ENCODE measurements around the gene GRID2. TPM values are rescaled to one million over a fixed set of nuclear protein-coding genes. Genes with fewer than 3 reads are reported as not detected.

GRID2 gene
- total and polyA plus RNA-seq, 2 of the 13 experiments (the other 11 are each of a cell fraction or from before 2014, with no cell fraction given): not detected

DNA sequence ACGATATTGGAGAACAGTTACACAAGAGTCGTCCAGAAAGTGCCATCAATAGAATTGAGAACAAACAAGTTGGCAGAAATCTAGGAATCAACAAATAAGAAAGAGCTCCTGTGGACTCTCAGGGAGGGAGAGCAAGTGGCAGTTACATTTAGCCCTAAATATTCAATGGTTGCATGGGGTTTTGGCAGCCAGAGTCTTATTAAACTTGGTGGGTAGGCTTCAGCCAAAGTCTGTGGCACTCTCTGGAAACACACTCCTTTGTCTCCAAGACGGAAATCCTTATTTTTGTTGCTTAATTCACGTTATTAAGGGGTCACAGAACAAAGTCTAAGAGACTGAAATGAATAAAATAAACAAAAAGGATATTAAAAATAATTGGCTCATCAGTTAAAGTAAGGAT lies 782.6 kb downstream of the GRID2 start:
- Histone ChIP-seq H4K20me1 (ENCODE audit: insufficient read depth, low read length) (no peaks in the 10 kb centered on the region), H3K27me3 (ENCODE audit: control insufficient read depth in 1 of 2, insufficient read depth in 2 of 2, low read length in 2 of 2) (no peaks in the 10 kb centered on the region), H3K36me3 (replicated peaks in 1 of 2; ENCODE audit: control insufficient read depth in 1 of 2, insufficient read depth in 2 of 2, low read length in 2 of 2) (no peaks in the 10 kb centered on the region), H3K9ac (ENCODE audit: insufficient read depth, low read depth, low read length) (no peak overlapping the region), H3K4me1 (ENCODE audit: insufficient read depth, low read length) (no peaks in the 10 kb centered on the region), H3K79me2 (ENCODE audit: insufficient read depth, low read length) (no peaks in the 10 kb centered on the region), H3K9me3 (ENCODE audit: low read length) (no peaks in the 10 kb centered on the region), H3K27ac (ENCODE audit: extremely low read length, insufficient read depth, low read length) (no peak overlapping the region), H2AFZ (ENCODE audit: low read length) (no peak overlapping the region), H3K4me2 (ENCODE audit: low read depth, low read length) (no peak overlapping the region), H3K4me3 (replicated peaks in 1 of 3; ENCODE audit: insufficient read depth in 1 of 3, low read depth in 2 of 3, low read length in 3 of 3) (no peak overlapping the region)
- no TSS peak for BruUV-seq (replicated peaks)
- in situ Hi-C loops (cut with HindIII; ENCODE audit: extremely low pct_ligation_motif_present, low pct_unique_long_range_greater_than_20kb) (no loop called here), intact Hi-C loops (cut with micrococcal nuclease; ENCODE audit: unreplicated experiment) (no loop called here)
- no peak for FAIRE-seq
- no peak for ATAC-seq
- CTCF ChIA-PET (ENCODE audit: low intra/inter-chr PET ratio, low total read pairs): no interaction called here
- POLR2A ChIA-PET: no interaction called here
- WGBS (ENCODE audit: low lambda C conversion rate): 0% methylated on average over 4 of the region's 4 CpGs
- no peak for TF ChIP-seq ZNF337 (CRISPR knock-in tag; IDR thresholded peaks at IDR 0.05; ENCODE audit: borderline replicate concordance, low read depth)
- no peak for DNase-seq (ENCODE audit: low spot score)

DNA sequence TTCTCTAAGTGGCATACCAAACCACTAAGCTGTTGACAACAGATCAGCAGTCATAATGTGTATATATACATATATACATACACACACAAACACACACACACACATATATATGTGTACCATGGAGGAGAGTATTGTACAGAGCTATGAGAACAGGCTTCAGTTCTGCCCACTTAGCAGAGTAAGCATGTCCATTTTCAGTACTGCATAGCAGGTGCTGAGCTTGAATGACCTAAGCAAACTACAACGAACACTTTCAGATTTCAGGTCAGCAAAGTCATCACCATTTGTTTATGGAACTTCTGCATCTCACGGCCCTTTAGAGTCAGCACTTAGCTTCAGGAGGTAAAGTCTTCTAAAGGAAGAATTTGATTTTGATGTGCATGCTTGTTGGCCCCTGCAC lies 789.0 kb downstream of the GRID2 start:
- DNase-seq (ENCODE audit: low spot score) (no peak), FAIRE-seq (no peak), ATAC-seq (no peak)
- CTCF ChIA-PET (ENCODE audit: low intra/inter-chr PET ratio, low total read pairs): no interaction called here
- H3K4me3 ChIP-seq (replicated peaks in 1 of 3; ENCODE audit: insufficient read depth in 1 of 3, low read depth in 2 of 3, low read length in 3 of 3): no peak overlapping the region
- intact Hi-C loops (cut with micrococcal nuclease; ENCODE audit: unreplicated experiment): no loop called here
- 4% methylated on average over 2 of the region's 2 CpGs for WGBS (ENCODE audit: low lambda C conversion rate)
- no peaks in the 10 kb centered on the region for H4K20me1 ChIP-seq (ENCODE audit: insufficient read depth, low read length)
- POLR2A ChIA-PET: no interaction called here
- BruUV-seq (replicated peaks): no TSS peak
- no peaks in the 10 kb centered on the region for H3K4me1 ChIP-seq (ENCODE audit: insufficient read depth, low read length)
- H3K4me2 ChIP-seq (ENCODE audit: low read depth, low read length): no peak overlapping the region
- H3K9me3 ChIP-seq (ENCODE audit: low read length): no peaks in the 10 kb centered on the region
- no peak overlapping the region for H3K9ac ChIP-seq (ENCODE audit: insufficient read depth, low read depth, low read length)
- H3K36me3 ChIP-seq (replicated peaks in 1 of 2; ENCODE audit: control insufficient read depth in 1 of 2, insufficient read depth in 2 of 2, low read length in 2 of 2): no peaks in the 10 kb centered on the region
- no peaks in the 10 kb centered on the region for H3K79me2 ChIP-seq (ENCODE audit: insufficient read depth, low read length)
- H3K27me3 ChIP-seq (ENCODE audit: control insufficient read depth in 1 of 2, insufficient read depth in 2 of 2, low read length in 2 of 2): no peaks in the 10 kb centered on the region
- H3K27ac ChIP-seq (ENCODE audit: extremely low read length, insufficient read depth, low read length): no peak overlapping the region
- H2AFZ ChIP-seq (ENCODE audit: low read length): no peak overlapping the region
- in situ Hi-C loops (cut with HindIII; ENCODE audit: extremely low pct_ligation_motif_present, low pct_unique_long_range_greater_than_20kb): no loop called here
- TF ChIP-seq POLR2AphosphoS2 (IDR thresholded peaks at IDR 0.05; ENCODE audit: low read depth, low read length) (no peak), MTA1 (CRISPR knock-in tag; IDR thresholded peaks at IDR 0.05; ENCODE audit: borderline replicate concordance) (no peak), NFATC3 (CRISPR knock-in tag; IDR thresholded peaks at IDR 0.05) (no peak), ZSCAN21 (CRISPR knock-in tag; IDR thresholded peaks at IDR 0.05; ENCODE audit: borderline replicate concordance) (no peak), THAP11 (CRISPR knock-in tag; IDR thresholded peaks at IDR 0.05) (no peak), ZNF713 (CRISPR knock-in tag; IDR thresholded peaks at IDR 0.05) (no peak)
- TF ChIP-seq, protein P1, sequence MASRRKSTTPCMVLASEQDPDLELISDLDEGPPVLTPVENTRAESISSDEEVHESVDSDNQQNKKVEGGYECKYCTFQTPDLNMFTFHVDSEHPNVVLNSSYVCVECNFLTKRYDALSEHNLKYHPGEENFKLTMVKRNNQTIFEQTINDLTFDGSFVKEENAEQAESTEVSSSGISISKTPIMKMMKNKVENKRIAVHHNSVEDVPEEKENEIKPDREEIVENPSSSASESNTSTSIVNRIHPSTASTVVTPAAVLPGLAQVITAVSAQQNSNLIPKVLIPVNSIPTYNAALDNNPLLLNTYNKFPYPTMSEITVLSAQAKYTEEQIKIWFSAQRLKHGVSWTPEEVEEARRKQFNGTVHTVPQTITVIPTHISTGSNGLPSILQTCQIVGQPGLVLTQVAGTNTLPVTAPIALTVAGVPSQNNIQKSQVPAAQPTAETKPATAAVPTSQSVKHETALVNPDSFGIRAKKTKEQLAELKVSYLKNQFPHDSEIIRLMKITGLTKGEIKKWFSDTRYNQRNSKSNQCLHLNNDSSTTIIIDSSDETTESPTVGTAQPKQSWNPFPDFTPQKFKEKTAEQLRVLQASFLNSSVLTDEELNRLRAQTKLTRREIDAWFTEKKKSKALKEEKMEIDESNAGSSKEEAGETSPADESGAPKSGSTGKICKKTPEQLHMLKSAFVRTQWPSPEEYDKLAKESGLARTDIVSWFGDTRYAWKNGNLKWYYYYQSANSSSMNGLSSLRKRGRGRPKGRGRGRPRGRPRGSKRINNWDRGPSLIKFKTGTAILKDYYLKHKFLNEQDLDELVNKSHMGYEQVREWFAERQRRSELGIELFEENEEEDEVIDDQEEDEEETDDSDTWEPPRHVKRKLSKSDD (CRISPR knock-in tag; IDR thresholded peaks at IDR 0.05; ENCODE audit: low read depth): no peak
- TF ChIP-seq, protein P2, sequence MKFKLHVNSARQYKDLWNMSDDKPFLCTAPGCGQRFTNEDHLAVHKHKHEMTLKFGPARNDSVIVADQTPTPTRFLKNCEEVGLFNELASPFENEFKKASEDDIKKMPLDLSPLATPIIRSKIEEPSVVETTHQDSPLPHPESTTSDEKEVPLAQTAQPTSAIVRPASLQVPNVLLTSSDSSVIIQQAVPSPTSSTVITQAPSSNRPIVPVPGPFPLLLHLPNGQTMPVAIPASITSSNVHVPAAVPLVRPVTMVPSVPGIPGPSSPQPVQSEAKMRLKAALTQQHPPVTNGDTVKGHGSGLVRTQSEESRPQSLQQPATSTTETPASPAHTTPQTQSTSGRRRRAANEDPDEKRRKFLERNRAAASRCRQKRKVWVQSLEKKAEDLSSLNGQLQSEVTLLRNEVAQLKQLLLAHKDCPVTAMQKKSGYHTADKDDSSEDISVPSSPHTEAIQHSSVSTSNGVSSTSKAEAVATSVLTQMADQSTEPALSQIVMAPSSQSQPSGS (CRISPR knock-in tag; IDR thresholded peaks at IDR 0.05): no peak
- TF ChIP-seq, protein P3, sequence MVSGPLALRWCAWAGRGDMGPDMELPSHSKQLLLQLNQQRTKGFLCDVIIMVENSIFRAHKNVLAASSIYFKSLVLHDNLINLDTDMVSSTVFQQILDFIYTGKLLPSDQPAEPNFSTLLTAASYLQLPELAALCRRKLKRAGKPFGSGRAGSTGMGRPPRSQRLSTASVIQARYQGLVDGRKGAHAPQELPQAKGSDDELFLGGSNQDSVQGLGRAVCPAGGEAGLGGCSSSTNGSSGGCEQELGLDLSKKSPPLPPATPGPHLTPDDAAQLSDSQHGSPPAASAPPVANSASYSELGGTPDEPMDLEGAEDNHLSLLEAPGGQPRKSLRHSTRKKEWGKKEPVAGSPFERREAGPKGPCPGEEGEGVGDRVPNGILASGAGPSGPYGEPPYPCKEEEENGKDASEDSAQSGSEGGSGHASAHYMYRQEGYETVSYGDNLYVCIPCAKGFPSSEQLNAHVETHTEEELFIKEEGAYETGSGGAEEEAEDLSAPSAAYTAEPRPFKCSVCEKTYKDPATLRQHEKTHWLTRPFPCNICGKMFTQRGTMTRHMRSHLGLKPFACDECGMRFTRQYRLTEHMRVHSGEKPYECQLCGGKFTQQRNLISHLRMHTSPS (CRISPR knock-in tag; IDR thresholded peaks at IDR 0.05; ENCODE audit: low read depth): no peak

Measured in HepG2 (cell line).